ENCODE data around the gene HRH1.
"Not testable (repeated sequence)": the region's sequence is repeated elsewhere in the genome, so short reads cannot be mapped to it uniquely, and the experiment has no call there.

Gene HRH1

DNA sequence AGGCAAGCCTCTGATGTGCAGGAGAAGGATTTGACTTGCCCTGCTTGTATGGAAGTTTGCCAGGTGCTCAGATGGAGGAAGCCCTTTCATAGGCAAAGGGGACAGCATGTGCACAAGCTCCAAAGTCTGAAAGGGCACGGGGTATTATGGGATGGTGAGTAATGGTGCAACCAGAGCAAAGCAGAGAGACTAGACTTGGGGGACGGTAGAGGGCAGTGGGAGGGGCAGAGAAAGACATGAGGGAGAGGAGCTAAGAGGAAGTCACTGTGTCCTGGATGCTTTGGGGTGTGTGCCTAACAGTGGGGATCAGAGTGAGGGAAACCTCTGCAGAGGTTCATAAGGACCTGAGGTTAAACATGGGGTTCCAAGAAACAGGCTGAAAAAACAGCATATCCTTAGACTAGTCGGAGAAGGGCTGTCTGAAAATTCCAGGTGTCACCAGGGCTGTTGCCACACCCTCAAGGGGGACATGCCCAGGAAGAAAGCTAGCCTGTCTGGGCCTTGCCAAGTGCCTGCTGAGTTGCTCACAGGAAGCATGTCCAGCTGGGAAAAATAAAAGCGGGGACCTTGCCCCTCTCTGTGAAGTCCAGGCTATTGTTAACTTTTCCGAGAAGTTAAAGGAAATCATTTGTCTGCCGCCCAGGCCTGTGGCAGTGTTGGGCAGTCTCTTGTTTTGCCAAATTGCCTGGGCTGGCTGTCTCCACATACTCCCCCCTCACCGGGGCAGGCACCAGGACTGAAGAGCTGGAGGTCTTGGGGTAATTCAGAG, 47.1 kb downstream of the HRH1 start:
- in situ Hi-C loops (cut with HindIII; ENCODE audit: low sequenced_read_pairs) = loop anchor here (5.0 kb wide), 1 partner anchor 59 kb away; no protein-coding TSS in a partner anchor

DNA sequence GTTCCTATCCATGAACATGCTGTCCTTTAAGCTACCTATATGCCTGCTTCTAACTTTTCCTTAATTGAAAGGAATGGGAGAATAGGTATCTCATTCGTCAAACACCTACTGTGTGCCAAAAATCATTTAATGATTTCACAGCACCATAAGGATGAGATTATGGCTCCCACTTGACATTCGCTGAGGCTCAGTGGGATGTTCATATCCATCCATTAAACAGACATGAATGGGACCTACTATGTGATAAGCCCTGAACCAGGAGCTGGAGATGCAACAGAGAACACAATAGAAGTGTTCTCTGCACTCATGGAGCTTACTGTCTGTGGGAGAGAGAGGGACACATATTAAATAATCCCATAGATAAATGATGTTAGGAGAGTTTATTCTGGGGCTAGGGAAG, 49.7 kb downstream of the HRH1 start:
- in situ Hi-C loops (cut with HindIII; ENCODE audit: low sequenced_read_pairs) = loop anchor here (5.0 kb wide), 1 partner anchor 62 kb away; no protein-coding TSS in a partner anchor

DNA sequence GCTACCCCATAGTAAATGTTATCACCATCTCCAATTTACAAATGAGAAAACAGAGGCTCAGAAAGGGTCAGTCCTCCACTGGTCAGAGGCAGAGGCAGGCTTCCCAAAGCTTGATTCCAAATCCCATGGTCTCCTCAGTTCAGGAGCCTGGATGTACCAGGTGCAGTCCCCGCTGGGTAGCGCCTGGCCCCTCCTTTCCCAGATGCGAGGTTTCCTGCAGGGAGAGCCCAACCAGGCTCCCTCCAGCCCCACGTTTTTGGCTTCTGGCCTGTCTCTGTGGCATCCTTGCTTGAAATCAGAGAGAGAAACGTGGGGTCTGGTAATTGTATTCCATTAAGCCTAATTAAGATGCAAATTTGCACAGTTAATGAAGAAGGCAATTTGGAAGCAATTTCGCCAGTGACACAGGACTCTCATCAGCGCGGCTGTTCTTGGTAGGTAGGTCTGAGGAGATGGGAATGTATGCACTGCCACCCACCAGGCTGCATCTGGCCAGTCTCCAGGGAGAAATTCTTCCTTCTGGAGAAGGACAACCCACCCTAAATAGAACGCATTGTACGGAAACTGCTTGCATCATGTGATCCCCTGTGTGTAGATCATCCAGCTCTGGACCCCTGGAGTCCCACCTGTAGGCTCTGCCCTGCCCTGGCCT, 50.5 kb downstream of the HRH1 start:
- in situ Hi-C loops (cut with HindIII; ENCODE audit: low sequenced_read_pairs) = loop anchor here (5.0 kb wide), 1 partner anchor 63 kb away; no protein-coding TSS in a partner anchor

DNA sequence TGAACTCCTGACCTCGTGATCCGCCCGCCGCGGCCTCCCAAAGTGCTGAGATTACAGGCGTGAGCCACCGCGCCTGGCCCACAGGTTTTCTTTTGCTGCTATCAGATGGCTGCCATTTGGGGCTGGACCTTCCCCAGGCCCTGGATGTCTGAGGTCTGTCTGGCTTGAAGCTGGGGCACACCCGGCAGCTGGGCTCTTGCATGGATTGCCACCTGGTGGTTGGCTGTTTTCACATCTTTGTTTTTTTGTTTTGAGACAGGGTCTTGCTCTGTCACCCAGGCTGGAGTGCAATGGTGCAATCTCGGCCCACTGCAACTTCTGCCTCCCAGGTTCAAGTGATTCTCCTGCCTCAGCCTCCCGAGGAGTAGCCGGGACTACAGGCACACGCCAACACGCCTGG, 51.6 kb downstream of the HRH1 start:
- in situ Hi-C loops (cut with HindIII; ENCODE audit: low sequenced_read_pairs) = not testable (repeated sequence)

DNA sequence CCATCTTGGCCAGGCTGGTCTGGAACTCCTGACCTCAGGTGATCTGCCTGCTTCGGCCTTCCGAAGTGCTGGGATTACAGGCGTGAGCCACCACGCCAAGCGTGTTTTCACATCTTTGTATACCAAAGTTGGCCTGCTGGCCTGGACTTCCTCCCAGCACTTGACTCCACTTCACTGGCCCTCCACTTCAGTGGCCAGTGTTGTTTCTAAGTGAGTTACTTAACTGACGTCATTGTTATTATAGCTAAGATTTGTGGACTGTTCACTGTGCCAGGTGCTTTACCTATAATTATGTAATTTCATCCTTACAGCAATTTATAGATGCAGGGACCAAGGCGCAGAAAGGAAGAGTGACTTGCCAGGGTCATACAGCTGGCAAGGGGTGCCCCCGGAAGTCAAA, 52.0 kb downstream of the HRH1 start:
- in situ Hi-C loops (cut with HindIII; ENCODE audit: low sequenced_read_pairs) = no loop called here

DNA sequence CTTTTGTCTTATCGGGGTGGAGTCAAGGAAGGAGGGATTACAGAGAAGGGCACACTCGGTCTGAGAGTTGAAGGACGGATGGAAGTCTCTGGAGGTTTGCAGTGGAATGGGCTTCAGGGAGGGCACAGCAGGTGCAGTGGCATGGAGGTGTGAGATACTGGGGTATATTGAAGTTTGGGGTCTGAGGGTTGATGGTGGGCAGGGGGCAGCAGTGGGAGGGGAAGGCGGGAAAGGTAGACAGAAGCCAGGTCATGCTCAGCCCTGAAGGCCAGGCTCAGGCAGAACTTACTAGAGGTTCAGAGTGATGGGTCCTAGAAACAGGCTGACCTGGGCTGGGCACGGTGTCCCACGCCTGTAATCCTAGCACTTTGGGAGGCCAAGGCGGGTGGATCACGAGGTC, 52.7 kb downstream of the HRH1 start:
- in situ Hi-C loops (cut with HindIII; ENCODE audit: low sequenced_read_pairs) = no loop called here

DNA sequence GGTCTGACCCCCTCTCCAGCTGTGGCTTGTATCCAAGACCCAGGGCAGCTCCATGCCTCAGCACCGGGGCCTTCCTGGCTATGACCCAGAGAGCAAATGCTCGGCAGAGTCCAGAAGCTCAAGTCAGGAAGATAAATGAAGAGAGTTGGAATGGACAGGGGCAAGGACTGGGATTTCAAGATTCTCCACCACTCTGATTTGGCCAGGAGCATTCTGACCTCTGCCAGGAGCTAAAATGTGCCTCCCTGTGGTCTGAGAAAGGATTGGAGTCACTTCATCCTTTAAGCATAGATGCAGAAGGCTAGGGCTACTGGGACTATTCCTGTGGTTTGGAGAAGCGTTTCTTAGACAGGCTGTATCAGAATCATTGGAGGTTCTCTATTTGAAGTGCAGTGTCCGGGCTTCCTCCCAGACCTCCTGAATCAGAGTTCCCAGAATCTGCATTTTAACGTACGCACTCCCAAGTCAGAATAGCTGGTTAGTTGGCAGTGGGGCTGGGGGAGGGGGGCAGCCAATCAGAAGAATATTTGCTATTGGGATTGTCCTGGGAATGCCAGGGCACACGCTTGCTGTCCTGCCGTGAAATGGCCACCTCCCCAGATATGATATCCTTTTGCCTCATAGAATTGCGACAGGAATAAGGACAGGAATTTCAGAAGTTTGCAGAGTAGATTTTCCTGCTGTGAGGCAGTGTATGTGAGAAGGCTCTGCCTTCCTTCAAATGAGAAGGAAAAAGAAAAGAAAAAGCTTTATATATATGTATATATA, 57.4 kb downstream of the HRH1 start:
- in situ Hi-C loops (cut with HindIII; ENCODE audit: low sequenced_read_pairs) = no loop called here

DNA sequence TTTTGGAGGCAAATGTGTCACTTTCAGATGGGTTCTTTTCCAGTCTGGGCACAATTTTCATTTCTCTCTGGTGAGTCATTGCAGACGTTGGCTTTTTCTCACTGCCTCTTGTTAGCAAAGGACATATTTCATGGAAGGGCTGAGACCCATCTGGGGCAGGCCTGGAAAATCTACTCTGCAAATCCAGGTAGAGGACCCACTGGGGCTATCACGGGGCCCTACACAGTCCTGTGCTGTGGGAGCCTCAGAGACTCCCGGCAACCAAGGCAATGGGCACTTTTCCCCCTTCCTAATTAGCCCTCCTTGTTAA, 58.0 kb downstream of the HRH1 start:
- in situ Hi-C loops (cut with HindIII; ENCODE audit: low sequenced_read_pairs) = no loop called here

DNA sequence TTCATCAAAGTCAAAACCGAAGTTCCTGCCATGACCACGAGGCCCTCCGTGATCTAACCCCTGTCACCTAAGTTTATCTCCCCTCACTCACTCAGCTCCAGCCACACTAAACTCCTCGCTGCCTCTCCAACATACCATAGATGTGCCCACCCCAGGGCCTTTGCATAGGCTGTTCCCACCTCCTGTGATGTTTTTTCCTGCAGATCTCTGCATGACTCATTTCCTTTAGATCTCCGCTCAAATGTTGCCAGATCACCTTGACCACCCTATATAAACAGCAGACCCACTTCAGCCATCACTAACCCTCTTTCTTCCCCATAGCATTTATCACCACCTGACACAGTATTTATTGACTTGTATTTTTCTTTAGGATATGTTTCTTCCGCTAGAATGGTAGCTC, 58.5 kb downstream of the HRH1 start:
- in situ Hi-C loops (cut with HindIII; ENCODE audit: low sequenced_read_pairs) = no loop called here

DNA sequence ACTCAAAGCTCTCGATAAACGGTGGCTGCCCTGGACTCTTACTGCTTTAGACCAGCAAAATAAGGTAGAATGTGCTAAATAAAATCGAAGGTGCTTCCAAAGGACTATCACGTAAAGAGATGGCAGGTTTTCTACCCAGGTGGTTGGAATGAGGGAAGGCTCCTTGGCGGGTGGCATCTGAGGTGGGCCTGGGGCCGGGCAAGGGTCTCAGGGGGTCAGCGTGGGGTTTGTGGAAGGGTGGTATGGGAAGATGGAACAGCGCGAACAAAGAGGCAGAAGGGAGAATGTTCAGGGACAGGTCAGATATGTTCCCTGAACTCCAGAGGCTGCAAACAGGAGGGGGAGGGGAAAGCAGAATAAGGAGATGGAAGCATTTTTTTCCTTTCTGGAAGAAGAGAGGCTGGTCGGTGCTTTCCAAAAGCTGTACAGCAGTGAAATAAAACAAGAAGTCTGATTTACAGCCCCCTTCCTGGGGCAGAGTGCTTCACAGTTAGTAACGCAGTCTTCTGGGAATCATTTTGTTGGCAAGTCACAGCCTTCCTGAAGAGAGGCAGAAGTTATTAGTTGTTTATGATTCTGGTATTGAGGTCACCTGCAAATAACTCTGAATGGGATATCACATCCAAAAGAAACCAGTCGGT, 59.6 kb downstream of the HRH1 start:
- in situ Hi-C loops (cut with HindIII; ENCODE audit: low sequenced_read_pairs) = no loop called here

DNA sequence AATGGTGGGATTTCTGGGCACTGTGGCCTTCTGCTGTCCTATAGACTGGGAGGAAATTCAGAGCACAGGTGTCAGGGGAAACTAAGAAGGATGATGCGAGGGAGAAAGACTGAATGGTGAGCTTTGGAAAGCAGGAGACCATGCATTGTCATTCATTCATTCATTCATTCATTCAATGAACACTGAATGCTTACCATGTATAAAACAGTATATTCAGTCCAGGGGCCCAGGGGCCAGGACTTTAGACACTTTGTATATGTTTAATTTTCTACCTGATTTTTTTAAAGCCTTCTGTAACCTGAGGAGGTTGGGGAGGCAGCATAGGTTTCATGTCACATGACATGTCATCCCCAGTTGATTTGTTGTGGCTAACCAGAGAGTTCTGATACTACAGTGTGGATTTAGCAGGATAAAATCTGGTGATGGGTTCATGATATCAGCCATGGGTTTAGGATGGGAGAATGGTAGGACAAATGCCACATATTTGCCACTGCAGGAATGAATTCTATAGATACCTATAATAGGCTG, 60.2 kb downstream of the HRH1 start:
- in situ Hi-C loops (cut with HindIII; ENCODE audit: low sequenced_read_pairs) = no loop called here

DNA sequence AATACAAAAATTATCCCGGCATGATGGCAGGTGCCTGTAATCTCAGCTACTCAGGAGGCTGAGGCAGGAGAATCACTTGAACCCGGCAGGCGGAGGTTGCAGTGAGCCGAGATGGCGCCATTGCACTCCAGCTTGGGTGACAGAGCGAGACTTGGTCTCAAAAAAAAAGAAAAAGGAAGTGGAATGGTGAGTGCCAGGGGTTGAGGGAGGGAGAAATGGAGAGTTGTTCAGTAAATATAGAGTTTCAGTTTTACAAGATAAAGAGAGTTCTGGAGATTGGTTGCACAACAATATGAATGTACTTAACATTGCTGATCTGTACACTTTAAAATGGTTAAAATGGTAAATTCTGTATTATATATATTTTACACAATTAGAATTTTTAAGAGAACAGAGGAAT, 63.1 kb downstream of the HRH1 start:
- in situ Hi-C loops (cut with HindIII; ENCODE audit: low sequenced_read_pairs) = not testable (repeated sequence)

DNA sequence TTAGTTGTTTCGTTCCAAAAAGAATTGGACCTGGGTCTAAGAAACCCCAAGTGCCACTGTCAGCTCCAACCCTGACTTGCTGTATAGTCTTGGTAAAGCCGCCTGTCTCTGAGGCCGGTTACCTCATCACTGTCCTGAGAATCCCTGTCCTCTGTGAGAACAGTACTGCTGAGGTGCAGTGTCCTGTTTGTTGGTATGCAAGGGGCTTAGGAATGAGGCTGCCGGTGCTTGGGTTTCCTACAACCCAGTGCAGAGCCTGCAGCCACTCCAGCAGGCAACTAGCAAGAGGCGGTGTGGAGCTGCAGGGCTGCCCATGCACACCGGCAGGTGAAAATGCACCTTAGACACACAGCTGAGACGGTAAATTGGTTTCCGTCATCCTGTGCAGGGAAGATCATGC, 65.9 kb downstream of the HRH1 start:
- in situ Hi-C loops (cut with HindIII; ENCODE audit: low sequenced_read_pairs) = no loop called here

DNA sequence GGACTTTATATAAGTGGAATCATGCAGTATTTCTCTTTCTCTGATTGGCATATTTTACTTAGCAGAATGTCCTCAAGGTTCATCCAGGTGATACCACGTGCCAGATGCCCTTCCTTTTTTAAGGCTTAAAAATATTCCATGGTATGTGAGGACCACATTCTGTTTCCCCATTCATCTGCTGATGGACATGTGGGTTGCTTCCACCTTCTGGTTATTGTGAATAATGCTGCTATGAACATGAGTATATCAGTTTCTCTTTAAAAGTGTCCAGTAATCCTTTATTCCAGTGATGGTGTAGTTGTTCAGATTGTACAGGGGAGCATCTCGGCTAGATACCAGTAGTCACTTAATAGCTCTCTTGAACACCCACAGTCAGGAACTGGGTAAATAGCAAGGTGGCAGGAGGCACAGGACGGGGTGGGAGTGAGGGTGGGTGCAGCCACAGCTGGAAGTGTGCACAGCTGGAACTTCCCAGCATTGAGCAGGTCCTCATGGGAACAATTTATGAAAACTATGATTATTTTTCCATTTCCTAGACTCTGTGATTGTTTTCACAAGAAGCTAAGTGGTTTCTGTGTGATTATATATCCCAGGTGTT, 67.6 kb downstream of the HRH1 start:
- in situ Hi-C loops (cut with HindIII; ENCODE audit: low sequenced_read_pairs) = no loop called here

DNA sequence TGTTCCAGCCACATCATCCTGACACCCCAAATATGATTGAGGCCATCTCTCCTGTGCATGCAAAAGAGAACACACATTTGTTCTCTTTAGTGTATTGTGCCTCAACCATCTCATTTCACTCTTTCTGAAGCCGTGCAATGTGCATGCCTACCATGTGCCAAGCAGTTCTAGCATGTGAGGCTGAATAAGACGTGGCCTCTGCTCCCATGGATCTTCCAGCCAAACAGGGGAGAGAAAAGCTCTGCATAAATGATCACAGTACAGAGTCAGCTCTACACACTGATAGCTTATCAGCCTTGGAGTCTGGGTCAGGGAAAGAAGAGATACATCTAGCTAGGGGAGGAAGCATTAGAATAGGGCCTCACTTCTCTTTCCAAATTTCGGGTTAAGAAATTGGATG, 69.7 kb downstream of the HRH1 start:
- in situ Hi-C loops (cut with HindIII; ENCODE audit: low sequenced_read_pairs) = no loop called here

DNA sequence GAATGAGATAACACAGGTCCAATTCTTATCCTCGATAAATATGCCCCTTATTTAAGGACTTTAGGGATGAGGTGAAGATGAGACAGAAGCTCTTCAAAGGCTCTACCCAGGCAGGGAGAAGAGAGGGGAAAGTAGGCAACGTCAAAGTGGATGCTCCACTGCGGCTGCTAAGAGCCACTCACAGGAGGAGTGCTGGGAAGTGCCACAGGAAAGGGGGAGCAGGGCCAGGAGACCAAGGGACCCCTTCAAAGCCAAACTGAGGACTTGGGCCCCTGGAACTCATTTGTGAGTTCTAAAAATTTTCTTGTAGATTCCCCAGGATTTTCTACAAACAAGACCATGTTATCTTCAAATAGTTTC, 70.6 kb downstream of the HRH1 start:
- in situ Hi-C loops (cut with HindIII; ENCODE audit: low sequenced_read_pairs) = no loop called here

DNA sequence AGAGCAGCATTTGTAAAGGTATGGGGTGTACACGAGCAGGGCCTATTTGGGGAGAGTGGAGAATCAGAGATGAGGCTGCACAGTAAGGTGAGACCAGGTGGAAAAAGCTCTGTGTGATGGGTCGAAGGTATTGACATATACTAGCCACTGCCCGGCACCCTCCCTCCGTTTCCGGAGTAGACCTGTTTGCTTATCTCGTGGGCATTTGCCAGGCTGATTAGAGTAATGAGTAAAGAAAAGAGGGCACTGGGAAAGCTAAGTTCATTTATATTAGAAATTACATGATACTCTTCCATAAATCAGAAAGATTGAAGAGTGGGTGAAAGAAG, 71.7 kb downstream of the HRH1 start:
- in situ Hi-C loops (cut with HindIII; ENCODE audit: low sequenced_read_pairs) = no loop called here

DNA sequence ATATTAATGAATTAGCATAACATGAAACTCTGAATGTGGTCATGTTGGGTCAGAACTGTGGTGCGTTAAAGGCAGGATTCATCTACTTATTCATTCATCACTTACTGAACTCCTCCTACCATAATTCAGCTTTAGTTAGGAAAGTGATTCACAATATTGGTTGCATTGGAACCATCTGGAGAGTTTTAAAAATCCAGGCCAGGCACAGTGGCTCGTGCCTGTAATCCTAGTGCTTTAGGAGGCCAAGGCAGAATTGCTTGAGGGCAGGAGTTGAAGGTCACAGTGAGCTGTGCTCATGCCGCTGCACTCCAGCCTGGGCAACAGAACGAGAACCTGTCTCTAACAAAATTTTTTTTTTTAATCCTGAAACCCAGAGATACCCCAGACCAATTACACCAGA, 73.7 kb downstream of the HRH1 start:
- in situ Hi-C loops (cut with HindIII; ENCODE audit: low sequenced_read_pairs) = no loop called here

DNA sequence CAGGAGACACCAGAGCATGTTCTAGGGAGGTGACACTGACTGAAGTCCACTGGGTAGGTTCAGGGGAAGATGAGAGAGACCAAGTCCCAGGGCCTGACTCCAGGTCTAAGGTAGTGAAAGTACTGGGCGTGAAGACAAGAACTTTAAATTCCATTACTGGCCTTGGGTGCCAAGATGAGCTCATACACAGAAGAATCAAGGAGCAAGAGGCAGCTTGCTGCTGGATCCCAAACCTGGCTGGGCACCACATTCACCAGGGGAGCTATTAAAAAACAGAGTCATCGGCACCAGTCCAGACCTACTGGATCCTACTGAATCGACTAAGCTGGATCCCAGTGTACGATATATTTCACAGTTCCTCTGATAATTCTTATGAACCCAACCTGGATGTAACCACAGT, 75.8 kb downstream of the HRH1 start:
- in situ Hi-C loops (cut with HindIII; ENCODE audit: low sequenced_read_pairs) = no loop called here

DNA sequence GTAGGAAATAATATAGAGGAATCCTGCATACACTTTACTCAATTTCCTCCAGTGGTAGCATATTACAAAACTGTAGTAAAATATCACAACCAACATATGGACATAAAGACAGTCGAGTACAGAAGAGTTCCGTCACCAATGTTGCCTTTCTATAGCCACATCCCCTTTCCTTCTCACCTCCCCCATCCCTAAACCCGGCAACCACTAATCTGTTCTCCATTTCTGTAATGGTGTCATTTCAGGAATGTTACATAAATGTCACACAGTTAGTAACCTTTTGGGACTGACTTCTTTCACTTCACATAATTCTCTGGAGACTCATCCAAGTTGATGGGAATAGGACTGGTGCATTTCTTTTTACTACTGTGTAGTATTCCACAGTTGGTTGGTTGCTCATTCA, 76.5 kb downstream of the HRH1 start:
- in situ Hi-C loops (cut with HindIII; ENCODE audit: low sequenced_read_pairs) = no loop called here

DNA sequence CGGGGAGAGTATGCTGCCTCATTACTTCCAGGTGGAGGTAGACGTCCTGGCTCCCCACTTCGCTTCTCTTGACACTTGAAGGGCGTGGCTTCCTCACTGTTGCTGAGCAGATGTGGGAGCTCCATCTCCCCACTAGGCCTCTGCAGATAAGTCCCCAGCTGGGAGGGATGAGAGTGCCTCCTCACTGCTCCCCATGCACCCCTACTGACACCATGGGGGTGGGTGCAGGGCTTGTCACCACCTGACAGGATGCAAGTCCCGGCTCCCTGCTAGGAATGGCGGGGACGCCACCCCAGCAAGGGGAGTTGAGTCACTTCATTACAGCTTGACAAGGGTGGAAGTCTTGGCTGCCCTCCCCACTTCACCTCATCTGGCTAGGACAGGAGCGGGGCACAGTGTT, 81.1 kb downstream of the HRH1 start:
- in situ Hi-C loops (cut with HindIII; ENCODE audit: low sequenced_read_pairs) = no loop called here
